ENCODE results near the gene PACSIN2.
A peak's percentile ranks its signal among the peaks of the same experiment; 100 is the strongest.

PACSIN2 gene

DNA sequence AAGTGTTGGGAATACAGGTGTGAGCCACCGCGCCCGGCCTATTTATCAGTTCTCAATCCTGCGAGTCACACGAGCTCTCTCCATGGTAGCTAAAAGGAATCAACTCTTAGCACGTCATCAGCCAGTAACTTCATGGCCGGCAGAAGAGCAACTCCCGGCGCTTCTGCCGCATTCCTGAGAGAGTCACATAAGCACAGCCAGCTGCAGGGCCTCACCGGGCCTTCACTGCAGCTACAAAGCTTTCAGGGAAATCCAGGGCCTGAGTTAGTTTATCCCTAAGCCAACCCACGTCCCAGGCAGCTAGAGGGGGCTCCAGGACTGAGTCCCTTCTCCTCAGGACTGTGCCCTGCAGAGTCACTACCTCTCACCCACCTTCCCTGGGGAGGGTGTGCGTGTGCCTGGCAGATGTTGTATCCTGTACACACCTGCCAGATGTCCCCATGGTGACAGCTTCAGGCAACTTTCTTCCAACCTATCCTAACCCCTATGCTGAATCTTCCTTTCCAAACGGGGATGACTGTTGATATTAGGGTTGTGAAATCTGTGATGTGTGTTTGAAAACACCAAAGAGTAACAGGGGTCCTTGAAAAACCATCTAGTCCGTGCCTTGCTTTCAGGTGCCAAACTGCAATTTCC is 112.0 kb downstream of the PACSIN2 start:
- H4K20me1 ChIP-seq (ENCODE audit: control insufficient read depth, insufficient read depth, low read depth, low read length): no peaks in the 10 kb centered on the region; the same call in 1 of the 2 replicates
- TF ChIP-seq, protein P1, sequence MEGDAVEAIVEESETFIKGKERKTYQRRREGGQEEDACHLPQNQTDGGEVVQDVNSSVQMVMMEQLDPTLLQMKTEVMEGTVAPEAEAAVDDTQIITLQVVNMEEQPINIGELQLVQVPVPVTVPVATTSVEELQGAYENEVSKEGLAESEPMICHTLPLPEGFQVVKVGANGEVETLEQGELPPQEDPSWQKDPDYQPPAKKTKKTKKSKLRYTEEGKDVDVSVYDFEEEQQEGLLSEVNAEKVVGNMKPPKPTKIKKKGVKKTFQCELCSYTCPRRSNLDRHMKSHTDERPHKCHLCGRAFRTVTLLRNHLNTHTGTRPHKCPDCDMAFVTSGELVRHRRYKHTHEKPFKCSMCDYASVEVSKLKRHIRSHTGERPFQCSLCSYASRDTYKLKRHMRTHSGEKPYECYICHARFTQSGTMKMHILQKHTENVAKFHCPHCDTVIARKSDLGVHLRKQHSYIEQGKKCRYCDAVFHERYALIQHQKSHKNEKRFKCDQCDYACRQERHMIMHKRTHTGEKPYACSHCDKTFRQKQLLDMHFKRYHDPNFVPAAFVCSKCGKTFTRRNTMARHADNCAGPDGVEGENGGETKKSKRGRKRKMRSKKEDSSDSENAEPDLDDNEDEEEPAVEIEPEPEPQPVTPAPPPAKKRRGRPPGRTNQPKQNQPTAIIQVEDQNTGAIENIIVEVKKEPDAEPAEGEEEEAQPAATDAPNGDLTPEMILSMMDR (IDR thresholded peaks at IDR 0.05; ENCODE audit: low read depth, low read length, poor library complexity, severe bottlenecking): no peak
- TF ChIP-seq EZH2phosphoT487 (IDR thresholded peaks at IDR 0.05; ENCODE audit: borderline replicate concordance, low read length): no peak
- H3K4me2 ChIP-seq (ENCODE audit: low read length): no peak overlapping the region
- no peaks in the 10 kb centered on the region for H3K9me3 ChIP-seq (ENCODE audit: control insufficient read depth, insufficient read depth, low read length)
- no peak overlapping the region for H3K27ac ChIP-seq (ENCODE audit: low read depth, low read length)
- H3K36me3 ChIP-seq (ENCODE audit: control insufficient read depth, low read length): peaks cover 4% of the 10 kb centered on the region; the same call in 1 of the 2 replicates
- no peak overlapping the region for H3K4me3 ChIP-seq (ENCODE audit: low read length)
- no peaks in the 10 kb centered on the region for H3F3A ChIP-seq (ENCODE audit: control insufficient read depth, insufficient read depth)
- peaks cover 3% of the 10 kb centered on the region for H3K79me2 ChIP-seq (ENCODE audit: control insufficient read depth, low read length)
- H3K27me3 ChIP-seq (ENCODE audit: control insufficient read depth, low read length): no peaks in the 10 kb centered on the region
- no peaks in the 10 kb centered on the region for H3K4me1 ChIP-seq (ENCODE audit: control insufficient read depth, low read length)
- no peaks in the 10 kb centered on the region for H3K9me2 ChIP-seq (replicated peaks; ENCODE audit: control insufficient read depth, low read length)

GRCh38 chr22:42901790-42902508 is 113.0 kb downstream of the PACSIN2 start:
- H4K20me1 ChIP-seq (ENCODE audit: control insufficient read depth, insufficient read depth, low read depth, low read length): no peaks in the 10 kb centered on the region; the same call in 1 of the 2 replicates
- H3K9me3 ChIP-seq (ENCODE audit: control insufficient read depth, insufficient read depth, low read length): no peaks in the 10 kb centered on the region
- no peaks in the 10 kb centered on the region for H3F3A ChIP-seq (ENCODE audit: control insufficient read depth, insufficient read depth)
- peaks cover 8% of the 10 kb centered on the region for H3K79me2 ChIP-seq (ENCODE audit: control insufficient read depth, low read length)
- no peaks in the 10 kb centered on the region for H3K27me3 ChIP-seq (ENCODE audit: control insufficient read depth, low read length)
- no peak overlapping the region for H3K27ac ChIP-seq (ENCODE audit: low read depth, low read length)
- TF ChIP-seq EZH2phosphoT487 (IDR thresholded peaks at IDR 0.05; ENCODE audit: borderline replicate concordance, low read length): no peak
- TF ChIP-seq, protein P1 (IDR thresholded peaks at IDR 0.05; ENCODE audit: low read depth, low read length, poor library complexity, severe bottlenecking): peak; percentile 51
- no peaks in the 10 kb centered on the region; the same call in 1 of the 2 replicates for H3K36me3 ChIP-seq (ENCODE audit: control insufficient read depth, low read length)
- H3K4me3 ChIP-seq (ENCODE audit: low read length): no peak overlapping the region
- H3K4me2 ChIP-seq (ENCODE audit: low read length): no peak overlapping the region
- no peaks in the 10 kb centered on the region for H3K9me2 ChIP-seq (replicated peaks; ENCODE audit: control insufficient read depth, low read length)
- H3K4me1 ChIP-seq (ENCODE audit: control insufficient read depth, low read length): peaks cover 7% of the 10 kb centered on the region

DNA sequence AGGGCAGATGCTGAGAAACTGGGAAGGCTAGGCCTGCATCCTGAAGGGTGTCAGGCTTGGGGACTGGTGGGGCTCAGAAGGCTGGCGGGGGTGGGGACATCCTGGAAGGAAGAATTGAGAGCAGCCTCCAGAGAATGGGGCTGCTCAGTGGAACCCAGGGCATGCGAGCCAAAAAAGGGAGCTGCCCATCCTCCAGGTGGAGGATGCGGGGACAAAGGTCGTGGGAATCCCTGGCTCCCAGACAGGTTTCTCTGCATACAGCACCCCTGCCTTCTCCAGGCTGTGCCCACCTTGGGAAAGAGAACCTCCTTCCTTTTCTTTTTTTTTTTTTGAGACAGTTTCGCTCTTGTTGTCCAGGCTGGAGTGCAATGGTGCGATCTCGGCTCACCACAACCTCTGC is 117.0 kb downstream of the PACSIN2 start:
- H3K4me3 ChIP-seq (ENCODE audit: low read length): no peak overlapping the region
- peaks cover 3% of the 10 kb centered on the region; the same call in 1 of the 2 replicates for H3K36me3 ChIP-seq (ENCODE audit: control insufficient read depth, low read length)
- H3K4me1 ChIP-seq (ENCODE audit: control insufficient read depth, low read length): peaks cover 33% of the 10 kb centered on the region
- no peaks in the 10 kb centered on the region; the same call in 1 of the 2 replicates for H4K20me1 ChIP-seq (ENCODE audit: control insufficient read depth, insufficient read depth, low read depth, low read length)
- TF ChIP-seq, protein P1 (IDR thresholded peaks at IDR 0.05; ENCODE audit: low read depth, low read length, poor library complexity, severe bottlenecking): no peak
- no peak for TF ChIP-seq EZH2phosphoT487 (IDR thresholded peaks at IDR 0.05; ENCODE audit: borderline replicate concordance, low read length)
- H3K9me3 ChIP-seq (ENCODE audit: control insufficient read depth, insufficient read depth, low read length): no peaks in the 10 kb centered on the region
- no peaks in the 10 kb centered on the region for H3K27me3 ChIP-seq (ENCODE audit: control insufficient read depth, low read length)
- peaks cover 6% of the 10 kb centered on the region; the same call in 1 of the 2 replicates for H3F3A ChIP-seq (ENCODE audit: control insufficient read depth, insufficient read depth)
- H3K4me2 ChIP-seq (ENCODE audit: low read length): no peak overlapping the region
- peaks cover 22% of the 10 kb centered on the region for H3K79me2 ChIP-seq (ENCODE audit: control insufficient read depth, low read length)
- no peaks in the 10 kb centered on the region for H3K9me2 ChIP-seq (replicated peaks; ENCODE audit: control insufficient read depth, low read length)
- H3K27ac ChIP-seq (ENCODE audit: low read depth, low read length): no peak overlapping the region

Measured in DOHH2 (cell line).